Body of pancreas (tissue), 4 donors: ENCODE measurements around the gene MEDAG.

Experiments
- POLR2A ChIP-seq, 3 donors: fragments of 450-650 bp; IDR thresholded peaks; one replicate each; pipeline ENCODE4 v1.6.1; 2016; ENCODE audit warnings: antibody characterized with exemption in 3 of 3, mild to moderate bottlenecking in 2 of 3
- TF ChIP-seq, protein P1 (sequence below), 7 experiments: fragments of 450-650 bp in 4 of 7; fragments of 200-600 bp in 3 of 7; sonication (generic) in 3 of 7; IDR thresholded peaks; one replicate each; pipeline ENCODE4 v1.5.1; 2016 to 2019; ENCODE audit warnings: antibody characterized with exemption in 7 of 7

DNA sequence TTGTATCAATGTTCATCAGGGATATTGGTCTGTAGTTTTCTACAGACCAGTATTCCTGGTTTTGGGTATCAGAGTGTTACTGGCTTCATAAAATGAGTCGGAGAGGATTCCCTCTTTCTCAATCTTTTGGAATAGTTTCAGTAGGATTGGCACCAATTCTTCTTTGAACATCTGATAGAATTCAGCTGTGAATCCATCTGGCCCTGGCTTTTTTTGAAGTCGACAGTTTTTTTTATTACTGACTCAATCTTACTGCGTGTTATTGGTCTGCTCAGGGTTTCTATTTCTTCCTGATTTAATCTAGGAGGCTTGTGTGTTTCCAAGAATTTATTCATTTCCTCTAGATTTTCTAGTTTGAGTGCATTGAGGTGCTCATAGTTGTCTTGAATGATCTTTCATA lies 37.8 kb downstream of the MEDAG start:
- TF ChIP-seq, protein P1, sequence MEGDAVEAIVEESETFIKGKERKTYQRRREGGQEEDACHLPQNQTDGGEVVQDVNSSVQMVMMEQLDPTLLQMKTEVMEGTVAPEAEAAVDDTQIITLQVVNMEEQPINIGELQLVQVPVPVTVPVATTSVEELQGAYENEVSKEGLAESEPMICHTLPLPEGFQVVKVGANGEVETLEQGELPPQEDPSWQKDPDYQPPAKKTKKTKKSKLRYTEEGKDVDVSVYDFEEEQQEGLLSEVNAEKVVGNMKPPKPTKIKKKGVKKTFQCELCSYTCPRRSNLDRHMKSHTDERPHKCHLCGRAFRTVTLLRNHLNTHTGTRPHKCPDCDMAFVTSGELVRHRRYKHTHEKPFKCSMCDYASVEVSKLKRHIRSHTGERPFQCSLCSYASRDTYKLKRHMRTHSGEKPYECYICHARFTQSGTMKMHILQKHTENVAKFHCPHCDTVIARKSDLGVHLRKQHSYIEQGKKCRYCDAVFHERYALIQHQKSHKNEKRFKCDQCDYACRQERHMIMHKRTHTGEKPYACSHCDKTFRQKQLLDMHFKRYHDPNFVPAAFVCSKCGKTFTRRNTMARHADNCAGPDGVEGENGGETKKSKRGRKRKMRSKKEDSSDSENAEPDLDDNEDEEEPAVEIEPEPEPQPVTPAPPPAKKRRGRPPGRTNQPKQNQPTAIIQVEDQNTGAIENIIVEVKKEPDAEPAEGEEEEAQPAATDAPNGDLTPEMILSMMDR (IDR thresholded peaks at IDR 0.05) = no peak
- TF ChIP-seq POLR2A (IDR thresholded peaks at IDR 0.05) = no peak
